Skeletal muscle cell (primary cell): ENCODE measurements around the gene KCNMA1.

Experiments
- DNase-seq: peaks from one replicate; pipeline ENCODE4 v3.0.0-alpha.2; 2010; ENCODE audit warnings: low read depth
- H3K4me3 ChIP-seq: 2 replicates; pipeline ENCODE4 v1.5.1; 2011; ENCODE audit warnings: low read depth, mild to moderate bottlenecking, control low read depth, low read length, moderate library complexity

Gene KCNMA1

DNA sequence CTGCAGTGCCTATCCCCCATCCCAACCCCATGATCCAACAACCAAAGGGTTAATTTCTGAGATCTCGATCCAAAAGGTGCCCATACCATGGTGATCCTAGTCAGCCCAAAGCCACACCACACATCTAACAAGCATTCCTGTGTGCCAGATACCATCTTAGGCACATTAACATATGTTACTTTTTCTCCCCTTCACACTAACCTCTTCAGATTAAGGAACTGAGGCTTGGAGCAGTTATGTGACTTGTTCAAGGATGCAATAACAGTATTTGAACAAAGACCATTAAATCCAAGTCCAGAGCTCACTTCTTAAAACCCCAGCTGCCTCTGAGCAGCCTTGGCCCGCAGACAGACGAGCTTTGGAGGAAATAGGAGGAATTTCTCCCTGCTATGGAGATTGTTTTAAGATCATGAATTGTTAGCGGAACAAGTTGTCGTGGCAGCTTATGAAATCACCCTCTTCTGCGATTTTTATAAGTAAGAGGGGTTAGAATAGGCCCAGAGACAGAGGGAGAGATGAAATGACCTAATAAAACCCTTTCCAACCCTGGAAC, 327.2 kb downstream of the KCNMA1 start:
- no peak for DNase-seq
- H3K4me3 ChIP-seq = no peak overlapping the region

DNA sequence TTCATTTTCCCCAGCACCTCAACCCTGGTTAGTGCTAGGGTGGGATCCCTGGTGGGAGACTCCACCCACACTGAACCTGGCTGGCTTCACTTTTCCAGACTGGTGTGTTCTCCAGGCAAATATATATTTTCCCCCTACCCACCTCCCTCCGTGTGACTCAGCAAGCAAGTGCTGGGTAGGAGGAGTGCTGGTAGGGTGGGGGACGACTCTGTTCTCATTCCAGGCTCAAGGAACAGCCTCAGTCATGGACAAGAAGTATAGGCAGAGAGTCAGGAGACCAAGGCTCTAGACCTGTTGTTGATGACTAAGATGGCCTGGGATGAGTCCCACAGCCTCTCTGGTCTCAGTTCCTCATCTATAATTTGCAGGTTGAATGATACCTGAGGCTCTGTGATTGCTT, 328.1 kb downstream of the KCNMA1 start:
- DNase-seq = no peak
- no peak overlapping the region for H3K4me3 ChIP-seq

DNA sequence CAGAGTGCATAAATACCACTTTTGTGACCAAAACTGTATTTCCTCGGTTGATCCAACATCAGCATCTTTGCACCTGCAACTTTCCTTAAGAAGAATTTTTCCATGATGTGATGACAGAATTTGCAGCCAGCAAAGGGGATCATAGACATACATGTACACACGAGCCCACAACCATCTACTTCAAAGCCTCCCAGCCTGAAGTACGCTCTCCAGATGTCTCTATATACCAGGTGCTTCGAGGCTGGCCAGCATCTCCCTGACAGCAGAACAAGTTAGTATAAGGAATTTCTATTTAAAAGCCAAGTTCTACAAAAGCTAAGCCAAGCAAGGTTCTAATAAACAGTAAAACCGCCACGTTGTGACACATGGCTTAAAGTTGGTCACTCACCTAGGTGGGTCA, 328.5 kb downstream of the KCNMA1 start:
- no peak for DNase-seq
- H3K4me3 ChIP-seq = no peak overlapping the region

DNA sequence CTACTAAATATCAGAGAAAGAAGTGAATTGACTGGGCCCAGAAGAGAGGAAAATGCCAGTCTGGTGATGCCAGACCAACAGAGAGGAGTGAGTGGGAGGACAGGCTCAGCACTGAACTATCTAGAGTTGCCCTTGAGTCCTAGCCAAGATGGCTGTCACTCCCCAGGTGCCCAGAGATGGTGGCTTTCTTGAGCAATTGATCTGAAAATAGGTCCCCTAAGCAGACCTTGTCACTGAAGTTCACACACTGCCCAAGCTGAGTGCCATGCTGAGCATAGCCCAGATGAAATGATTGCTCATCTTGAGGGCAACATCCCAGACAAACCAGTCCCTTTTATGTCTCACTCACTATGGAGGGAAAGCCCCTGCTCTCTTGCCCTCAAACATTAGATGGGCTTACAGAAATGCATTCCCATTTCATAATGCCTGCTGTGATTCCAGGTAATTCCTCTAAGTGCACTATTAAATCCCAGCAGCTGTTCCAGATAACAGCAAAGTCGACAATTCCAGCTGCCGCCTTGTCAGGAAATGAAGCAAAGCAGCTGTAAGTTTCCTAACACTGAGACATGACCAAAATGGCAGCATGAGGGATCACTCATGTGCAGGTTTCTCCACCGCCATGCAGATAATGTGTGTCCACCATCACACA, 329.4 kb downstream of the KCNMA1 start:
- no peak for DNase-seq

DNA sequence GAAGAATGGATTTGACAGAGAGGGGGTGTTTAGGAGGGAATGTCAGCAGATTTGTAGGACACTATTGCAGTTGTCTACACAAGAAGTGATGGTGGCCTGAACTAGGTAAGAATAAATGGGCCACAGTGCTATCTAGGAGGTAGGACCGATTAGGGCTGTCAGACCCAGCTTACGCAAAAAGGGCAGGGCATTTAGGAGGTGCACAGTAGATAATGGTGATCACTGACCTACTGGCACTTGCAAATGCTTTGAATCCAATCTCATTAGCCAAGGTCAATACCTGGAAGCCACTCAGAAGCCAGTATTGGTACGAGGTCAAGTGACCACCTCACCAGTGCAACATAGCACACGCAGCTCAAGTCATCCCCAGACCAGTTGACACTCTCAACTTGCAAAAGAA, 330.9 kb downstream of the KCNMA1 start:
- DNase-seq = no peak
- no peak overlapping the region for H3K4me3 ChIP-seq

More for the DNA sequence above, 329.4 kb downstream of the KCNMA1 start:
- H3K4me3 ChIP-seq = no peak overlapping the region

DNA sequence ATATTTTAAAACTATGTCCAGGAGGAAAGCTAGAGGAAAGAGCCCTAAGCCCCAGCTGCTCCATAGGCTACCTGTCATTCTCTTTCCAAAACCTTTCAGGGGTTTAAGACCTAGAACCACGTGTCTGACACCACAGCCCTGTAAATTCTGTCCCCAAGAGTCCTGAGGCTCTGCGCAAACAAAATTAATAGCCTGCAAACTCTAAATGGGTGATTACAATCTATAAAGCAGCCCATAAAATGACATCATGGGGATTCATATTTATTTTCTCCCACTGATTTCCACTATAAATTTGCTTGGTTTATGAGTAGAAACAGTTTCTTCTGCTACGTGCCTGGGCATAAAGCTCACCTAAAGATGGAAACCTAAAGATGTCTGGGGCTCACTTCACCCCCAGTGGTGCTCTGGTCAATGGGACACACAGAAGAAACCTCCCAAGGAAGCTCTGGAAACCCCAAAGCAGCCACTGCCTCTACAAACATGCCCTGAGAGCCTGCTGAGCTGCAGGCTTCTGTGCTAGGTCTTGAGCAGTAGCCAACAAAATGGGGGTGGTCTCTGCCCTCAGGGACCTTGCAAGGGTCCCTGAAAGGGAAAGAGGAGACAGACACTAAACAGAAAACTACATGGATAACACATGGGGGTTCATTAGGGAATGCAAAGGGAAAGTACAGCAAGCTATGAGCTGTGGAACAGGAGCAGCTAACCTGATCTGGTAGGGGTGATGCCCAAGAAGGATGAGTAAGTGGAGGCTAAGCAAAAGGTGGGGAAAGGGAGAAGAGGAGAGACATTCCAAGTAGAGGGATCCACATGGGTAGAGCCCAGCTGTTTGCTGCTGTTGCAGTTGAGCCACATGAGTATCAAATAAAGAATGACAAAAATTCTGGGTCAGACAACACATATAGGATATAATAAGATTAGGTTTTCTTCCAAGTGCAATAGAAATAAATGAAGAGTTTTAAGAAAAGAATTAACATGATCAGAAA, 331.7 kb downstream of the KCNMA1 start:
- no peak for DNase-seq
- no peak overlapping the region for H3K4me3 ChIP-seq

DNA sequence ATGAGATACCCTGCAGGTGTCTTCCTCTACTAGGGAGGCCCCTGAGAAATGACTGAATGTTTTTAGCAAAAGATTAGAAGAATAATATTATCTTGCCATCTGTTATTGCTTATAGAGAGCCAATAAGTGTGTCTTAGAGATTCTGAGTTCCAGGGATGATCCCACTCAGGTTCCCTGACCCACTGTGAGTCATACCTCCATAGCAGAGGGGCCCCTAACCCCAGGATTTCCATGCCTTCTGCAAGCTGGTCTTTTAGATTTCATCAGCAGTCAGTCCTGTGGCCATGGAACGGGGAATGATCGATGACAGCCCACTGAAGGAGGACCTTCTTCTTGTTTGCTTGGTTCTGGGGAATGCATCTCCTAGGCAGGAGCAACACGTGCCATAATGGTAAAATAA, 333.4 kb downstream of the KCNMA1 start:
- DNase-seq = no peak
- no peak overlapping the region for H3K4me3 ChIP-seq

DNA sequence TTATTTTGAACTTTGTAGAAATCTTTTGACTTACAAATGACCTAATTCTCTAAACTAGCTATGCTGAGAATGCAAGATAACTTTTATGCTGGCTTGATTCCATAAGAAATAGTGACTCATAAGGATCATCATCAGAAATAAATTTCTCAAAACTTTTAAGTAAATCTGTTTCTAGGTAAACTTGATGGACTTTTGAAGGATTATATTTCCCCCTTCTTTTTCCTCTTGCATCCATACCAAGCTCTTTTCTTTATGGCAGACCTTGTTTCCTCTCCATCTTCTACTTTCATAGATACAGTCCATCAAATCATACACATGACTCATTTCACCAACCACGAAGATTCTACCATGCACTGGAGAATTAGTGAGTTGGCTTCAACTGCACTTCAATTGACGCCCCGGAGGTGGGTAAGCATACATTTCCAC, 336.3 kb downstream of the KCNMA1 start:
- DNase-seq = no peak
- no peak overlapping the region for H3K4me3 ChIP-seq

DNA sequence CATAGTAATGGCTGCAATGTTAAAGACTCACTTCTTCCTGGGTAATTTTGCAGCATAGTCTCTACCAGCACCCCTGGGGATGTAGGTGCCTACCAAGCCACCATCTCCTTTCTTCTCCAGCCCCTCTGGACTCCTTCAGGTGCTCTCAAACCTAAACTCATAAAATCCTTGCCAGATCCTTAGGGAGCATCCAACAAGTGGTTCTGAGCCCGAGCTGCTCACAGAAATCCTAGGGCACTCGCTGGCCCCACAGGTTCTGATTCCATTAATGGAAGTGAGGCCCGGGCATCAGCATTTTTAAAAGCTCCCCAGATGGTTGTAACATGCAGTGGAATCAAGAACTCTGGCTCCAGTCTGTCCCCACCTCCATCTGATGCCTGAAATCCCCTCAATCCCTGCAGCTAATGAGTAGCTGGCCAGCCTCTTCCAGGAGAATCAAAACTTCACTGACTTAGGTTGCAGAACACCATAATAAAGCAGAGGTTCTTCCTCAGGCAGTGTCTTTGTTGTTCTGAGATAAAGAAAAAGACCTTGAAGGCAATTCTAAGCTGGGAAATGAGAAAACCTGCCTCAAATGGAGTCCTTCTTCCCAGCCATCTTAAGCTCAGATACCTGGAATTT, 336.8 kb downstream of the KCNMA1 start:
- DNase-seq = no peak
- H3K4me3 ChIP-seq = no peak overlapping the region

DNA sequence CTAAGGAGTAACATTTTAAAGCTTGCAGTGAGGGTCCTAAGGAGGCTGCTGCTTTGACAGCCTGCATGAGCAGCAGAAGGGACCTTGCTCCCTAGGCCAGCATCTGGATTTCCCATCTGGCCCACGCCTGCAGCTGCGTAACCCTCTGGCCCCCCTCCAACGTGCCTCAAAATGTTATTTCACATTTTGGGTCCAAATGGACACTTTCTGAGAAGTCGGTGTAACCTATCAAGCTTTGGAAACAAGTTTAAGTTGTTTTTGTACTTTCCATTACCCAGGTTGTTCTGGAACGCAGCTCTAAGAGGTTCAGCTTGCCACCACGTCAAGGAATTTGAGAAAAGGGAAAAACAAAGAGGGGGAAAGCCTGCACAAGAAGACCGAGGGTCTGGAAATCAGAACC, 338.3 kb downstream of the KCNMA1 start:
- no peak overlapping the region for H3K4me3 ChIP-seq
- DNase-seq = no peak

DNA sequence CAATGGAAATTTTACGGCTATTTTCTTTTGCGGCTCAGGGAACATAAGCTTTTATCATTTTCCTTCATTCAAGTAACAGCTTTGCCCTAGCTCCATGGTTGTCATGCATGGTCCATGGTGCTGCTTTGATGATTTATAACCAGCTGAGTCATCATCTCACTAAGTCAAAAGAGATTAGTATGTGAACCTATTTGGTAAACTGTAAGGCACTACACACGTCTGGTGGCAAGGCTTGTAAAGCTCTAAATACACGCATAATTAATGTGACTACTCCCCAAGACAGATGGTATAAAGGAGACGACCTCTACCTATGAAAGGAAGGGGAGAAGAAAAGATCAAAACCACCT, 340.2 kb downstream of the KCNMA1 start:
- no peak overlapping the region for H3K4me3 ChIP-seq
- DNase-seq = no peak

DNA sequence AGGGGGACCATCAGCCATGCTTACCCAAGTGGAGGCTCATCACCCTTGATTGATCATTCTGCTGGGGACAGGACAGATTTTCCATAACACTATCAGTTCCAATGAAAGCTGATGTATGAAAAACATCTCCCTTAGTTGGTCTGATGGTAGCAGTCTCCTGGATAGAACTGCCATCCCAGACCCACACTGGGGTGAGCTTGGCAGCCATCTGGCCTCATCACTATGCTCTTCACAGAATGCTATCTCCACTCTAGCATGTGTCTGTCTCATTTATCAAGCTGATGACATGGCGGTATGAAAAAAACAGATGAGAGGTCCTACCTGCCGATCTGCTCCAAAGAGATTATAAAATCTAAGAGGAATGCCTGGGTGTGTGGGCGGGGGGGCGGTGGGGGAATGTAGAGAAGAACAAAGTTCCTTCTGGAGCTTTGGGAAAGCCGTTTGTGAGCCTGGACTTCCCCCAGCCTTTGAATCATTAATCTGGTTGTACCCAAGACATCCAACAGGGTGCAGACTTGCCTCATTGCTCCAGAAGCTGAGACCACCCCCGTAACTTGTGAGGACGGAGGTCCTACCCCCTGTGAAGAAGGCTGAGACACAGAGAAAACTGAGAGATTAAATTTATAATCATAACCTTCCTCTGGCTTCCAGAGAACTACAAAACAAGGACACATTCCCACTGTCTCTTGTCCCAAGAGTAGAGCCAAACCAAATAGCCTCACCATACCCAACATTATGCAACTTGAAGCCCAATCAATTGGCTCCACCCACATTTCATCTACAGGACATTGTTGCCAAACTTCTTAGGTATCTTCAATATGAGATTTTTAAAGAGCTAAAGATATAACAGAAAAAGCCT, 340.8 kb downstream of the KCNMA1 start:
- no peak for DNase-seq
- H3K4me3 ChIP-seq = no peak overlapping the region

DNA sequence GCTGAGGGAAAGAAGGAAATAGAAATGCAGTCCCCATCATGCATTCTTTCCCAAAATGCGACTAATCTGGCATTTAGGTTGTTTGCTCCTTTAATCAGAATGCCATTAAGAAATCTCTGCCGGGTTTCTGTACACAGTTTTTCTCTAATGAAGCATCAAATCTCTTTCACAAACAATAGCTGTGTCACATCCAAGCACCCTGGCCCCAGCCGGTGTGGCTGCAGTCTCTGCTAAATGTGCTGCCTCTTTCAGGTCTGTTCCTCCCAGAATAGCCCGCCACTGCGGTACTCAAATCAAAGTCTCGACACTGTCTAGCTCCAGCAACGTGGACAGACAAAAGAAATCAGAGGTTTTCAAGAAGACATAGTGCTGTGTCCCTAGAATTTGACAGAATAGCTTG, 343.8 kb downstream of the KCNMA1 start:
- H3K4me3 ChIP-seq = no peak overlapping the region
- DNase-seq = no peak

DNA sequence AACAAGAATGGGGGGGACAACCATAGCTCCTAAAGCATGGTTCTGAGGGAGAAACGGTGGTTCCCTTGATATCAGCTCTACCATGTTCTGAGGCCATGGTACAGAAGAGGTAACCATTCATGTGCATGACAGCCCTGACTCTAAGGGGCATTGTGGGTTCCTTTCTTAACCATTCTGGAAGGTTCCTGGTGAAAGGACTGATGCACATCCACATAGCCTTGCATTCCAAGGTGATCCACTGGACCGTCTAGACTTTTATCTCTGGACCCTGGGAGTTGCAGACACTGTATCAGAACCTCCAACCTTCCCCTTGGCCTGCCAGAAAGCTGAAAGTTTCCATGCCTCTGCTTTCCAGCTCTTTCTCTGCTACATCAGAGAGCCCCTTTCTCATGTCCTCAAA, 344.3 kb downstream of the KCNMA1 start:
- no peak overlapping the region for H3K4me3 ChIP-seq
- DNase-seq = no peak

DNA sequence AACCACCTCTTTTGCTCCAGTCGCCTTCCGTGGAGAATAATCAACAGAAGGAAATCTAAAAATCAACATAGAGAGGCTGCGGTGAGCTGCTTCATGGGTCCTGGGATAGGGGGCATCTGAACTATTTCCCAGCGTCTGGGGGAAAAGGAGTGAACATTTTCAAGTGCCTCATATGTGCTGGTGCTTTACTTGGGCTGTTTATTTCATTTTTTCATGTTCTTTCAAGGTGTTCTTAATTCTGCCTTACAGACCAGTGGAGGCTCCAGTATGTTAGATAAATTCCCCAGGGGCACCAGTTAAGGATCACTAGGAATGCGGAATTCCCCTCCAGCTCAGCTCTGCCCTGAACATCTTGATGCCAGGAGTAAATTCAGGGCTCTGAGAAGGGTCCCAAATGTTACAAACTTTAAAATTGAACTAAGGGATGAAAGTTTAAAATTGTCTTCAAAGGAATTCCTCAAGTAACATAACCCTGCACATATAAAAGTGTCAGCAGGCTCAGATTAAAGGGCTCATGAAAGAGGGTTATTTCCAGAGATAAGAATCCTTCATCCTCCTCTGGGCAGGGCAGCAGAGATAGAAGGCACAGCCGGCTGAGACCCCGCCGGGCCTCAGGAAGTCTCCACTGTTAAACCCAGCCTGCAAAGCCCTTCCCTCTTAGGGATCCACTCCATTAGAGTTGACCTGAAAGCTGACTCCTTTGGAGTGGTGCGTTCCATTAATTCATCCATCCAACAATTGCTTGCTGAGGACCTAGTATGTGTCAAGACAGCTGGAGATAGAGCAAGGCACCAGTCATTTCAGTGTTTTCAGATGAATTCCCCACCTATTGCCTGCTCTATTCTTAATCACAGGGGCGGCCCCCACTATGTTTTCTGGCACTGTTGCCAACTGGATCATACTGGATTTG, 345.8 kb downstream of the KCNMA1 start:
- DNase-seq = no peak
- H3K4me3 ChIP-seq = no peak overlapping the region

DNA sequence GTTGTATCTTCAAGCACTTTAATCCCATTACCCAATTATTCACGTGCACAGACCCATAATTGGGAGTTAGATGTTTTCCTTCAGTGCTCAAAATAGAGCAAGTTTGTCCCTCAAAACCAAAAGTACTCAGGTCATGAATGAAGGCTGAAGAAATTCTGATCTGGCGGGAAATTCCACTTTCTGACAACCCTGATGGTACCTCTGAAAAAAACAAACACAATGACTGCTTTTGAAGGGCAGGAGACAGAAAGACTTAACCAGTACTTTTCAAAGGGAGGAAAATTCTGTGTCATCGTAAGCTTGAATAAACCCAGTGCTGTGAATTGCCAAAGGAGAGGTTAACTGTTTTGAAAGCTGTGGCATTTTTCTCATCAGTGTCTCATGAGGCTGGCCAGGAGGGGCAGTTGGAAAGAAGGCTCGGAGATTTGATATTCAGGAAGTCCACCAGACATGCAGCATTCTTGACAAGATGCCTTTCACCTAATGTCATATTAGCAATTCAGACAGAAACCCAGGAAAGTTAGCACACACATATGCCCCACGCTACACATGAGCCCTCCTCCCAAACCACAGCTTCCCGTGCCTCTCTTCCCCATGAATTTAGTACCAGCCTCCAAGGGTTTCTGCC, 347.0 kb downstream of the KCNMA1 start:
- no peak overlapping the region for H3K4me3 ChIP-seq
- peak; percentile 90 for DNase-seq

DNA sequence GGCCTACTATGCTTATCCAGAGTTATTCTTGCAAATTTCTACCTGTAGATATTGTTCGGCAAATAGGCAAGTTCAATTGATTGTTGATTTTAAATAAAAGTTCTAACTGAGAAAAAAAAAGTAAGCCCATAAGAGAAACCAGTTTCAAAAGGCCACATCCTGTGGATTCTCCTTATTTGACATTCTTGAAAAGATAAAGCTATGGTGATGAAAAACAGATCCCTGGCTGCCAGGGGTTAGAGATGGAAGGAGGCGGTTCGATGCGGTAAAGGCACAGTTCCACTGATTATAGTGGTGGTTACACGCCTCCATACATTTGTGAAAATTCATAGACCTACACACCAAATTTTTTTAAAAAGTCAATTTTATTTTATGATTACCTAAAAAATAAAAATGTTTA, 347.8 kb downstream of the KCNMA1 start:
- no peak overlapping the region for H3K4me3 ChIP-seq
- no peak for DNase-seq

DNA sequence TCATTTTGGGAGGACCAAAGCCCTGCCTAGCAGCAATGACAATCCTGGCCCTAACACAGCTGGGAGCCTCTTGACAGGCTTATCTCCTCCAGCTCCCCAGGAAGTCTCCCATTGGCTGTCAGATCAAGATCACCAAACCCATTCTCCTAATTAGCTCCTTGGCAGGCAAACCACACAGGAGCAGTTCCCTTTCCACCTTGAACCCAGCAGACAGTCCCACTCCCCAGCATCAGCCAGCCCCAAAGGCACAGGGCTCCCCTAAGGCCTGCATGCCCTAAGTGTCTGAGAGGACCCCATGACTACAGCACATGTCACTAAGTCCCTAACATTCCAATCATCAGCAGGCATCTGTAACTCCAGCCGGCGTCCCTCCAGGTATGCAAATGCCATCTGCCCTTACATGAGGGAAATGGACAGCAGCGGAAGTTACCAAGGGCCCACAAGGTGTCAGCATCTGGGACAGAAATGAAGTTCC, 348.5 kb downstream of the KCNMA1 start:
- no peak overlapping the region for H3K4me3 ChIP-seq
- DNase-seq = no peak
